ENCODE data around the gene PTPRT.

Gene PTPRT

DNA sequence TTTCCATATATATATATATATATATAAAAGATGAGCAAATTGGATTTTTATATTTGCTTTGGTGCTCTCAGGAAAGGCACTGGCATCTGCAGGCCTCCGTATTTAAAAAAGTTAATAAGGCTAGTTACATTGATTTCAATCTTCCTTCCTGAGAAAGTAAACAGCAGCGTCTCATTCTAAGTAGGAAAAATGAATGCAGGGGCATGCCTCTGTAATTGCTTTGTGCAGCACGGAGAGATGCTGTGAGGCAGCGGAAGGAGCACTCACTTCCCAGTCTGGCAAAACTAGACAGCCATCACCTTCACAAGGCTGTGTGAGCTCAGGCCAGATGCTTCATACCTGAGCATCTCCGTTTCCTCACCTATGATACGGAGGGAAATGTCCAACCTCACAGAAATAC is 303.7 kb downstream of the PTPRT start:
- Histone ChIP-seq H3K4me1 (ENCODE audit: control insufficient read depth in 2 of 2, insufficient read depth in 2 of 2, low read length in 2 of 2) (no peaks in the 10 kb centered on the region), H3K9ac (ENCODE audit: low read depth in 1 of 2, low read length in 2 of 2) (no peak overlapping the region), H3K9me3 (ENCODE audit: control insufficient read depth in 2 of 2, low read length in 2 of 2) (peaks cover 0 to 3% of the 10 kb centered on the region in 2 donors), H3K4me3 (ENCODE audit: low read length in 2 of 2) (no peak overlapping the region), H3K36me3 (ENCODE audit: control insufficient read depth in 2 of 2, insufficient read depth in 2 of 2, low read length in 2 of 2) (no peaks in the 10 kb centered on the region), H3K27me3 (ENCODE audit: control insufficient read depth in 2 of 2, insufficient read depth in 2 of 2, low read length in 2 of 2) (no peaks in the 10 kb centered on the region), H3K27ac (ENCODE audit: low read depth in 2 of 2, low read length in 2 of 2) (no peak overlapping the region)

DNA sequence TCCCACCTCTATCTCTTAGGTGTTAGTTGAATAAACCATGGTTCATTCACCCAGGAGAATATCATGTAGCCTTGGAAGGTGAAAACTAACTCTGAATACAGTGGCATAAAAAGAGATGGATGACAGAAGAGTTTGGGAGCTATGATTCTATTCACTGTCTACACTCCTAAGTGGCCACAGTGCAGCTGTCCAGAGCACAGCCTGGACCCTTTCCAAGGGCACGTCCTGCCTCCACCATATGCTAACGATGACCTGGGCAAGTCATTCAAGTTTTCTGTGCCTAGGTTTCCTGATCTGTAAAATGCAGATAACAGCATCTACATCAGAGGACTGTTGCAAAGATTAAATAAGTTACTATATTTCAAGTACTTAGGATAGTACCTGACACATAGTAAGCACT is 314.1 kb downstream of the PTPRT start:
- Histone ChIP-seq H3K27ac (ENCODE audit: low read depth in 2 of 2, low read length in 2 of 2) (no peak overlapping the region), H3K36me3 (ENCODE audit: control insufficient read depth in 2 of 2, insufficient read depth in 2 of 2, low read length in 2 of 2) (no peaks in the 10 kb centered on the region)

DNA sequence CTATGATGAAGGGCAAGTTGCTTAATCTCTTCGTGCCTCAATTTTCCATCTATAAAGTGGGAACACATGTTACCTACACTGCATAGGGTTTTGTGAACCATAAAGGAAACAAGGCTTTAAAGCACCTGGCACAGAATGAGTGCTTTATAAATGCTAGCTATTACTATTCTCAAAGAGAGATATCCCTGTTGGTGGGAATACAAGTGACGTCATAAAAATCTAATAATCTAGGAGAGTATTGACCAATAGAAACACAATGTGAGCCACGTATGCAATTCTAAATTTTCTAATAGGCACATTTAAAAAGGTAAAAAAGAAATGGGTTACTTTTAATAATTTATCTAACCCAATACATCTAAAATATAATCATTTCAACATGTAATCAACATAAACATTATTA is 316.4 kb downstream of the PTPRT start:
- H3K9me3 ChIP-seq (ENCODE audit: control insufficient read depth in 2 of 2, low read length in 2 of 2): no peaks in the 10 kb centered on the region
- H3K27ac ChIP-seq (ENCODE audit: low read depth in 2 of 2, low read length in 2 of 2): no peak overlapping the region
- H3K9ac ChIP-seq (ENCODE audit: low read depth in 1 of 2, low read length in 2 of 2): no peak overlapping the region
- H3K4me3 ChIP-seq (ENCODE audit: low read length in 2 of 2): no peak overlapping the region
- no peaks in the 10 kb centered on the region for H3K27me3 ChIP-seq (ENCODE audit: control insufficient read depth in 2 of 2, insufficient read depth in 2 of 2, low read length in 2 of 2)
- H3K4me1 ChIP-seq (ENCODE audit: control insufficient read depth in 2 of 2, insufficient read depth in 2 of 2, low read length in 2 of 2): no peaks in the 10 kb centered on the region
- no peaks in the 10 kb centered on the region for H3K36me3 ChIP-seq (ENCODE audit: control insufficient read depth in 2 of 2, insufficient read depth in 2 of 2, low read length in 2 of 2)

More for the DNA sequence above, 314.1 kb downstream of the PTPRT start:
- H3K9me3 ChIP-seq (ENCODE audit: control insufficient read depth in 2 of 2, low read length in 2 of 2): no peaks in the 10 kb centered on the region
- H3K27me3 ChIP-seq (ENCODE audit: control insufficient read depth in 2 of 2, insufficient read depth in 2 of 2, low read length in 2 of 2): no peaks in the 10 kb centered on the region
- no peak overlapping the region for H3K9ac ChIP-seq (ENCODE audit: low read depth in 1 of 2, low read length in 2 of 2)
- H3K4me1 ChIP-seq (ENCODE audit: control insufficient read depth in 2 of 2, insufficient read depth in 2 of 2, low read length in 2 of 2): no peaks in the 10 kb centered on the region
- no peak overlapping the region for H3K4me3 ChIP-seq (ENCODE audit: low read length in 2 of 2)

DNA sequence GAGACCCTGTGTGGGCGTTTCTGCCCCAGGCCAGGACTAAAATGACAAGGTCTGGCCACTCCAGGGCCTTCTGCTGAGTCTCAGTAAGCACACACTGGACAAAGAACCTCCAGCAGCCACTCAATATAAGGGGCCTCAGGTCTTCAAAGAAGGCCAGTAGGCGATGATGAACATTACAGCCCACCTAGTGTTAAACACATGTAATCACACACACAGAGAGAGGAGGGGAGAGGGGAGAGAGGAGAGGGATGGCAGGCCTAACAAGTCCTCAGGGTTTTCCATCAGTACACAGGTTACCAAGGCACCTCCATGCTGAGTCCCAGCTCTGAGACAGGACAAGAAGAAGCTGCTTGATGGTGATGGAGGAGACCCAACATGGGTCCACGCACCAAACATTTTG is 325.6 kb downstream of the PTPRT start:
- Histone ChIP-seq H3K9ac (ENCODE audit: low read depth in 1 of 2, low read length in 2 of 2) (no peak overlapping the region), H3K4me1 (ENCODE audit: control insufficient read depth in 2 of 2, insufficient read depth in 2 of 2, low read length in 2 of 2) (no peaks in the 10 kb centered on the region), H3K36me3 (ENCODE audit: control insufficient read depth in 2 of 2, insufficient read depth in 2 of 2, low read length in 2 of 2) (no peaks in the 10 kb centered on the region), H3K9me3 (ENCODE audit: control insufficient read depth in 2 of 2, low read length in 2 of 2) (no peaks in the 10 kb centered on the region), H3K27me3 (ENCODE audit: control insufficient read depth in 2 of 2, insufficient read depth in 2 of 2, low read length in 2 of 2) (no peaks in the 10 kb centered on the region), H3K27ac (ENCODE audit: low read depth in 2 of 2, low read length in 2 of 2) (no peak overlapping the region), H3K4me3 (ENCODE audit: low read length in 2 of 2) (no peak overlapping the region)

DNA sequence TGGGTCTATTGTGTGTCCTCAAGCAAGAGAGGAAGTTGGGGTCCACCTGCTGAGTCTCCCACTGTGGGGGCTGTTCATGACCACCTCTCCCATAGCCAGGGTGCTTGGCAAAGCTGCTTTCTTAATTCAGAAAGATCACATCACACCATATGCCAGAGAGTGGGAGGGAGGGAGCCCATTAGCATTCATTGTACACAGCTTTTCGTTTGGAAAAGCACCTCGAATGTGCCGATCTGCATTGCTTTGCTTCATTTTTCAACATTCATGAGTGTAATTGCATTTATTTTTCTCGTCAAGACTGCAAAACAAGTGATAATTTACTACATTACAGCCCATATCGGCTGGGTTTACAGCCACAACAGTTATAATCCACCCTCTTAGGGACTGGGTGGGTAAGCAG is 327.3 kb downstream of the PTPRT start:
- Histone ChIP-seq H3K27me3 (ENCODE audit: control insufficient read depth in 2 of 2, insufficient read depth in 2 of 2, low read length in 2 of 2) (no peaks in the 10 kb centered on the region), H3K9ac (ENCODE audit: low read depth in 1 of 2, low read length in 2 of 2) (no peak overlapping the region), H3K4me3 (ENCODE audit: low read length in 2 of 2) (no peak overlapping the region), H3K36me3 (ENCODE audit: control insufficient read depth in 2 of 2, insufficient read depth in 2 of 2, low read length in 2 of 2) (no peaks in the 10 kb centered on the region), H3K4me1 (ENCODE audit: control insufficient read depth in 2 of 2, insufficient read depth in 2 of 2, low read length in 2 of 2) (no peaks in the 10 kb centered on the region), H3K9me3 (ENCODE audit: control insufficient read depth in 2 of 2, low read length in 2 of 2) (no peaks in the 10 kb centered on the region), H3K27ac (ENCODE audit: low read depth in 2 of 2, low read length in 2 of 2) (no peak overlapping the region)

DNA sequence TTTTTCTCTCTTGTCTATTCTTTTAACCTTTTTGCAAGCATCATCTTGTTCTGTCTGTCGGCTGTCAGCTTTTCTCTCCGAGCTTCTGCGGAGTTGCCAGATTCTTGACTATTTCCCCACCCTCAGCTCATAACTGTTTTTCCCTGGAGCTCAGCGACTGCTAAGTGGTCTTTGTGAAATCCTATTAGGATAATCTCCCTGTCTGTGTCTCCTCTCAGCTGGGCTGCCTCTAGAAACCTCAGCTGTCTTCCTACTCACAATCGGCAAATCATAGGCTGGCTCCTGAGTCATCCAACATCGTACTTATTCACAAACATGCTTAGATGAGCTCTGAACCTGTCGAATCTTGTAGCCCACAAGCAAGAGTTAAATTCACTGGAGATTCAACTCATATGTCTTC is 332.3 kb downstream of the PTPRT start:
- Histone ChIP-seq H3K27ac (ENCODE audit: low read depth in 2 of 2, low read length in 2 of 2) (no peak overlapping the region), H3K4me3 (ENCODE audit: low read length in 2 of 2) (no peak overlapping the region), H3K27me3 (ENCODE audit: control insufficient read depth in 2 of 2, insufficient read depth in 2 of 2, low read length in 2 of 2) (no peaks in the 10 kb centered on the region)

DNA sequence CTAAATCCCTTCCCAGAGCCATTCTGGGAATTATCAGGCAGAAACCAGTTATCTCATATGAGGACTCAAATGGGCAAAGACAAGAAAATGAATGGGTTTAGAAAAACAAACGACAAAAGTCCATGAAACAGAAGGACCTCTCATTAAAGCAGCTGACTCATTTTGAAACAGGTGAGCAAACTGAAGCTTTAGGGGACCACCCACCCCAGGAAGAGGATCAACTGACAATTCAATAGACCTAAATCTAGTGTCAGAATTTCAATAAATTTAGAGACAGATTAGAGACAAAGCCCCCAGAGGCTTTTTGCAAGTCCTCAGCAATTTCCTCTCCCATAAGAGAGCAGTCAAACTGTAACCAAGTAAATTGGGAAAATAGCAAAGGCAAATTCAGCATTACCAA is 333.8 kb downstream of the PTPRT start:
- Histone ChIP-seq H3K9ac (ENCODE audit: low read depth in 1 of 2, low read length in 2 of 2) (no peak overlapping the region), H3K9me3 (ENCODE audit: control insufficient read depth in 2 of 2, low read length in 2 of 2) (no peaks in the 10 kb centered on the region), H3K36me3 (ENCODE audit: control insufficient read depth in 2 of 2, insufficient read depth in 2 of 2, low read length in 2 of 2) (no peaks in the 10 kb centered on the region), H3K4me3 (ENCODE audit: low read length in 2 of 2) (no peak overlapping the region), H3K4me1 (ENCODE audit: control insufficient read depth in 2 of 2, insufficient read depth in 2 of 2, low read length in 2 of 2) (no peaks in the 10 kb centered on the region), H3K27me3 (ENCODE audit: control insufficient read depth in 2 of 2, insufficient read depth in 2 of 2, low read length in 2 of 2) (no peaks in the 10 kb centered on the region), H3K27ac (ENCODE audit: low read depth in 2 of 2, low read length in 2 of 2) (no peak overlapping the region)

More for the DNA sequence above, 332.3 kb downstream of the PTPRT start:
- Histone ChIP-seq H3K4me1 (ENCODE audit: control insufficient read depth in 2 of 2, insufficient read depth in 2 of 2, low read length in 2 of 2) (no peaks in the 10 kb centered on the region), H3K36me3 (ENCODE audit: control insufficient read depth in 2 of 2, insufficient read depth in 2 of 2, low read length in 2 of 2) (no peaks in the 10 kb centered on the region), H3K9ac (ENCODE audit: low read depth in 1 of 2, low read length in 2 of 2) (no peak overlapping the region), H3K9me3 (ENCODE audit: control insufficient read depth in 2 of 2, low read length in 2 of 2) (no peaks in the 10 kb centered on the region)

DNA sequence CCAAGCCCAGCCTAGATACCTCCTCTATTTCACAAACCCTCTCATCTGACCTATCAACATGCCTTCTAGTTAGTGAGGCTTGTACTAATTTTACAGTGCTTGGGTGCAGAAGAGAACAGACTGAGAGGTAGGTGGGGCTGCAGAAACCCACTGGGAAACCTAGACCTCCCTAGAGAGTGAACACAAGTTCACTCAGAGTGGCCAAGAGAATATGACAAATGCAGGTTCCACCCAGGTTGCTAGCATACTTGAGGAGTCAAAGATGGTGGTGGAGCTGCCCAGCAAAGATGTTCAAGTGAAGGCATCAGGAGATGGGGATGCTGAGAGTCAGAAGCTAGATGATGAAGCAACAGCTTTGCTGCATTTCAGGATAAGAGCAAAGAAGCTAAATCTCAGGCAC is 337.0 kb downstream of the PTPRT start:
- no peak overlapping the region for H3K4me3 ChIP-seq (ENCODE audit: low read length in 2 of 2)
- no peaks in the 10 kb centered on the region for H3K27me3 ChIP-seq (ENCODE audit: control insufficient read depth in 2 of 2, insufficient read depth in 2 of 2, low read length in 2 of 2)
- H3K36me3 ChIP-seq (ENCODE audit: control insufficient read depth in 2 of 2, insufficient read depth in 2 of 2, low read length in 2 of 2): no peaks in the 10 kb centered on the region
- no peak overlapping the region for H3K9ac ChIP-seq (ENCODE audit: low read depth in 1 of 2, low read length in 2 of 2)
- H3K9me3 ChIP-seq (ENCODE audit: control insufficient read depth in 2 of 2, low read length in 2 of 2): no peaks in the 10 kb centered on the region
- no peak overlapping the region for H3K27ac ChIP-seq (ENCODE audit: low read depth in 2 of 2, low read length in 2 of 2)
- no peaks in the 10 kb centered on the region for H3K4me1 ChIP-seq (ENCODE audit: control insufficient read depth in 2 of 2, insufficient read depth in 2 of 2, low read length in 2 of 2)

DNA sequence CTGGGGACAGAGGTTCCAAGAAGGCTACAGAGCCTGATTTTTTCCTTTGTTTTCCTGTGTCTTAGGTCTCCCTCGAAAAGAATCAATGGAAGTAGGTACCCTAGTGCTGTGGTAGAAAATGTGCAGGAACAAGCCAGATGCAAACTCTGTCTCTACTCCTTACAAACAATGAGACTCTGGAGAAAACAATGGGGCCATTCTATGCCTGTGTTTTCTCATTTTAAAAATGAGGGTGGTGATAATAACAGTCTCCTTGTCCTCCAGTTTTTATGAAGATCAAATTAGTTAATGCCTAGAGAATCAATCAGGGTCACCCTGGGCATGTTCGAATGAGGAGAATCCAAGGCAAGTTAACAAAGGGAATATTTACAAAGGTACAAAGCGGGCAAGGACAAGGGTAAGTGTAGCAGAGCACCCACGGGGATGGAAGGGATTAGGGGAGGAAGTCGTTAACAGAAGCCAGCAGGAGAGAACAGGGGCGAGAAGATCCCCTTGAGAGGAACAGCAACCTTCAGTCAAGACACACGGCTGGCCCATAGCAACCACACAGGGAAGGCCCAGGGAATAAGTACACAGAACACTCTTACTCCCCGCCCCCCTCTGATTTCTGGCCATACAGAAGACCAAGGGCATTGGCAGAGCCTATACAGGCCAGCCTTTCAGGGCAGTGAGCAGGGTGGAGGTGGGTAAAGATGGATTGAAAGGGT is 342.8 kb downstream of the PTPRT start:
- no peaks in the 10 kb centered on the region for H3K9me3 ChIP-seq (ENCODE audit: control insufficient read depth in 2 of 2, low read length in 2 of 2)
- H3K9ac ChIP-seq (ENCODE audit: low read depth in 1 of 2, low read length in 2 of 2): no peak overlapping the region
- no peak overlapping the region for H3K4me3 ChIP-seq (ENCODE audit: low read length in 2 of 2)
- no peaks in the 10 kb centered on the region for H3K36me3 ChIP-seq (ENCODE audit: control insufficient read depth in 2 of 2, insufficient read depth in 2 of 2, low read length in 2 of 2)
- H3K27me3 ChIP-seq (ENCODE audit: control insufficient read depth in 2 of 2, insufficient read depth in 2 of 2, low read length in 2 of 2): no peaks in the 10 kb centered on the region
- H3K4me1 ChIP-seq (ENCODE audit: control insufficient read depth in 2 of 2, insufficient read depth in 2 of 2, low read length in 2 of 2): no peaks in the 10 kb centered on the region
- H3K27ac ChIP-seq (ENCODE audit: low read depth in 2 of 2, low read length in 2 of 2): no peak overlapping the region

DNA sequence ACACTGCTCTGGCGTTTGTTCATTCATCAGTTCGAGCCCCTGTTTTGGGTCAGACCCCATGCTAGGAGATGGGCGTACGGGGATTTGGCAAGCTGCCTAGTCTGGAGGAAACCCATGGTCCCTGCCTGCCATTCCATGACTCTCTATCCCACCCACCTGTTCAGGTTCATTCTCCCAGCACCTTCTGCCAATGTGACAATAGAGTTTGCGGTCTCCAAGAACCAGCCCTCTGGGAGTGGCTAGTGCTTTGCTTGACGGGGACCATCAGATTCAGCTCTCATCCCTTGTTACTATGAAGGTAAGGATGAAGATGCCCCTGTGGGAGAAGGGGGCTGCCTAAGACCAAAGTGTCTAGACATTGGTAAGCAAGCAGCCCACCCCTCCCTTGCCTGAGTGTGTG is 345.0 kb downstream of the PTPRT start:
- no peak overlapping the region for H3K27ac ChIP-seq (ENCODE audit: low read depth in 2 of 2, low read length in 2 of 2)
- no peaks in the 10 kb centered on the region for H3K27me3 ChIP-seq (ENCODE audit: control insufficient read depth in 2 of 2, insufficient read depth in 2 of 2, low read length in 2 of 2)
- H3K9me3 ChIP-seq (ENCODE audit: control insufficient read depth in 2 of 2, low read length in 2 of 2): no peaks in the 10 kb centered on the region
- H3K4me3 ChIP-seq (ENCODE audit: low read length in 2 of 2): no peak overlapping the region
- H3K36me3 ChIP-seq (ENCODE audit: control insufficient read depth in 2 of 2, insufficient read depth in 2 of 2, low read length in 2 of 2): no peaks in the 10 kb centered on the region
- no peak overlapping the region for H3K9ac ChIP-seq (ENCODE audit: low read depth in 1 of 2, low read length in 2 of 2)
- H3K4me1 ChIP-seq (ENCODE audit: control insufficient read depth in 2 of 2, insufficient read depth in 2 of 2, low read length in 2 of 2): no peaks in the 10 kb centered on the region

DNA sequence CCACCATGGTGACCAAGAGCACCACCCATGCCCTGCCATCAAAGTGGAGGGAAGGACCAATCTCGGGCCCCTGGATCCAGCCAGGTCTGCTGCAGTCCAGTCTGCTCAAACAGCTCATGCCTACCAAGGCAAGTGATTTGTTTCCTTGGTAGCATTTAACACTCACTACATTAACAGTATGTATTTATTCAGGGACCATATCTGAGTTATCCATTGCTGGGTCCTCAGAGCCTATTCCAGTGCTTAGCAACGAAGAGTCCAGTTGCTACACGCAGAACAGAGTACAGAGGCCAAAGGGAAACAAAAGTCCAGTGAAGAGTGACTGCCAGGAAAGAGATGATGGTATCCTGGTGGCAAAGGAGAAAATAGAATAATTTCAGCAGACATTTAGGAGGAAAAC is 352.2 kb downstream of the PTPRT start:
- no peak overlapping the region for H3K27ac ChIP-seq (ENCODE audit: low read depth in 2 of 2, low read length in 2 of 2)
- no peaks in the 10 kb centered on the region for H3K4me1 ChIP-seq (ENCODE audit: control insufficient read depth in 2 of 2, insufficient read depth in 2 of 2, low read length in 2 of 2)
- no peaks in the 10 kb centered on the region for H3K36me3 ChIP-seq (ENCODE audit: control insufficient read depth in 2 of 2, insufficient read depth in 2 of 2, low read length in 2 of 2)
- no peak overlapping the region for H3K4me3 ChIP-seq (ENCODE audit: low read length in 2 of 2)
- no peaks in the 10 kb centered on the region for H3K9me3 ChIP-seq (ENCODE audit: control insufficient read depth in 2 of 2, low read length in 2 of 2)
- no peaks in the 10 kb centered on the region for H3K27me3 ChIP-seq (ENCODE audit: control insufficient read depth in 2 of 2, insufficient read depth in 2 of 2, low read length in 2 of 2)
- H3K9ac ChIP-seq (ENCODE audit: low read depth in 1 of 2, low read length in 2 of 2): no peak overlapping the region
